NB4 (cell line): ENCODE measurements around the gene GPR152.

Experiments
- CTCF ChIP-seq: IDR thresholded peaks from one replicate; pipeline ENCODE4 v1.5.1; 2012; ENCODE audit warnings: low read depth, low read length
- POLR2A ChIP-seq: IDR thresholded peaks from 2 replicates; pipeline ENCODE4 v1.6.1; 2011; ENCODE audit warnings: mild to moderate bottlenecking; ENCODE audit not compliant: insufficient read length; ENCODE audit errors: extremely low read depth

- TF ChIP-seq CTCF: no peak
- no peak for TF ChIP-seq POLR2A
These were observed 33.9 kb downstream of the GPR152 start for GRCh38 chr11:67418476-67419281.
